ENCODE measurements around the gene TRIM39. TPM values are rescaled to one million over a fixed set of nuclear protein-coding genes. Genes with fewer than 3 reads are reported as not detected.
"Not testable (repeated sequence)": the region's sequence is repeated elsewhere in the genome, so short reads cannot be mapped to it uniquely, and the experiment has no call there.

Gene TRIM39
- total RNA-seq, 1 donor from 2014 or later, result 13.7 TPM

DNA sequence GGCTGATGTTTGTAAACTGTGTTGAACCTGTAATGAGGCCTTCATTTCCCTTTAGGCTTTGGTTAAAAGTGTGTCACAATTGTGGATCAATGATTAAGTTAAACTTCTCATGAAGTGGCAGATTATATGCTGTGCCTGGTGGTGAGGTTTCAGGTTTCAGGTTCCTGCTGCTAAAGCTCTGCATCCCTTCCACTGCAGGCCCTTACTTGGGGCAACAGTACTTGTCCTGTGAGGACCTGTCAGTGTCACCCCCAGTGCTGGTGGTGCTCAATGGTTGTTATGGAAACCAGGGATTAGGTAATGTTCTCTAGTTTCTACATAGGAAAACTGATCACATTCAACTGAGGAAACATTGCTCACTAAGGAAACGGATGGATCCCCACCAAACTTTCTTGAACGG is 36.7 kb downstream of the TRIM39 start:
- no peak for DNase-seq (ENCODE audit: low spot score)
- Mint-ChIP-seq H3K4me1 (ENCODE audit: low read depth) (no peaks in the 10 kb centered on the region), H3K27me3 (ENCODE audit: low read depth) (peaks cover 71% of the 10 kb centered on the region), H3K9me3 (ENCODE audit: low read depth) (peaks cover 5% of the 10 kb centered on the region), H3K36me3 (ENCODE audit: low read depth) (no peaks in the 10 kb centered on the region), H3K4me3 (ENCODE audit: unreplicated experiment) (no peak overlapping the region), H3K27ac (ENCODE audit: unreplicated experiment) (no peak overlapping the region)
- TF ChIP-seq CTCF (IDR thresholded peaks at IDR 0.05), result no peak

DNA sequence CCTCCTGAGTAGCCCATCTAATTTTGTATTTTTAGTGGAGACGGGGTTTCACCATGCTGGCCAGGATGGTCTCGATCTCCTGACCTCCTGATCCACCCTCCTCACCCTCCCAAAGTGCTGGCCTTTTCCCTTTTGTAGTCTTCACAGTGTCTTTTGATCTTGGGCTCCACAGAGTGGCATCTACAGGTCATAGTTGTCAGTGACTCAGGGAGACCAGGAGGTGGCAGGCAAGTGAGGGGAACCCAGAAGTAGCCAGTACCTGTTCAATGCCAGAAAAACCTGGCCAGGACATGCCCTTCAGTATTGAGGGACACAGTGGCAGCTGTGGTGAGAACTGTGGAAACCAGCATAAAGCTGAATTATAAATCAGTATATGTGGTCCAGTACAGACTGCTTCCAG is 37.9 kb downstream of the TRIM39 start:
- Mint-ChIP-seq H3K27ac (ENCODE audit: unreplicated experiment) (no peak overlapping the region), H3K4me3 (ENCODE audit: unreplicated experiment) (no peak overlapping the region), H3K9me3 (ENCODE audit: low read depth) (peaks cover 5% of the 10 kb centered on the region), H3K36me3 (ENCODE audit: low read depth) (no peaks in the 10 kb centered on the region), H3K27me3 (ENCODE audit: low read depth) (peaks cover 69% of the 10 kb centered on the region), H3K4me1 (ENCODE audit: low read depth) (no peaks in the 10 kb centered on the region)
- no peak for DNase-seq (ENCODE audit: low spot score)
- TF ChIP-seq CTCF (IDR thresholded peaks at IDR 0.05), result no peak

GRCh38 chr6:30369280-30369679 is 42.6 kb downstream of the TRIM39 start:
- H3K27me3 Mint-ChIP-seq (ENCODE audit: low read depth), result peaks cover 48% of the 10 kb centered on the region
- H3K4me3 Mint-ChIP-seq (ENCODE audit: unreplicated experiment); H3K36me3 Mint-ChIP-seq (ENCODE audit: low read depth); H3K9me3 Mint-ChIP-seq (ENCODE audit: low read depth); DNase-seq (ENCODE audit: low spot score); H3K27ac Mint-ChIP-seq (ENCODE audit: unreplicated experiment); H3K4me1 Mint-ChIP-seq (ENCODE audit: low read depth): not testable (repeated sequence)

- peaks cover 65% of the 10 kb centered on the region for H3K27me3 Mint-ChIP-seq (ENCODE audit: low read depth)
- H3K27ac Mint-ChIP-seq (ENCODE audit: unreplicated experiment), result no peak overlapping the region
Observed at GRCh38 chr6:30378290-30378937, 51.7 kb downstream of the TRIM39 start.

GRCh38 chr6:30380464-30380863 is 53.7 kb downstream of the TRIM39 start:
- no peak for TF ChIP-seq CTCF (IDR thresholded peaks at IDR 0.05)
- Mint-ChIP-seq H3K4me3 (ENCODE audit: unreplicated experiment) (no peak overlapping the region), H3K9me3 (ENCODE audit: low read depth) (peaks cover 3% of the 10 kb centered on the region), H3K27ac (ENCODE audit: unreplicated experiment) (no peak overlapping the region), H3K4me1 (ENCODE audit: low read depth) (no peaks in the 10 kb centered on the region), H3K27me3 (ENCODE audit: low read depth) (peaks cover 67% of the 10 kb centered on the region), H3K36me3 (ENCODE audit: low read depth) (no peaks in the 10 kb centered on the region)
- no peak for DNase-seq (ENCODE audit: low spot score)

More at GRCh38 chr6:30378290-30378937, 51.7 kb downstream of the TRIM39 start:
- no peak for DNase-seq (ENCODE audit: low spot score)
- Mint-ChIP-seq H3K9me3 (ENCODE audit: low read depth) (no peaks in the 10 kb centered on the region), H3K36me3 (ENCODE audit: low read depth) (no peaks in the 10 kb centered on the region), H3K4me1 (ENCODE audit: low read depth) (no peaks in the 10 kb centered on the region), H3K4me3 (ENCODE audit: unreplicated experiment) (no peak overlapping the region)
- no peak for TF ChIP-seq CTCF (IDR thresholded peaks at IDR 0.05)

- Mint-ChIP-seq H3K27ac (ENCODE audit: unreplicated experiment) (no peak overlapping the region), H3K27me3 (ENCODE audit: low read depth) (peaks cover 80% of the 10 kb centered on the region), H3K9me3 (ENCODE audit: low read depth) (peaks cover 6% of the 10 kb centered on the region), H3K36me3 (ENCODE audit: low read depth) (no peaks in the 10 kb centered on the region), H3K4me1 (ENCODE audit: low read depth) (no peaks in the 10 kb centered on the region), H3K4me3 (ENCODE audit: unreplicated experiment) (no peak overlapping the region)
- DNase-seq (ENCODE audit: low spot score), result no peak
- no peak for TF ChIP-seq CTCF (IDR thresholded peaks at IDR 0.05)
Observed at GRCh38 chr6:30386166-30386565, 59.4 kb downstream of the TRIM39 start.

Measured in chondrocyte (in vitro differentiated cells).